ENCODE results near the gene DNM3. TPM values are rescaled to one million over a fixed set of nuclear protein-coding genes. Genes with fewer than 3 reads are reported as not detected.

The DNM3 gene
- total and polyA plus RNA-seq, 2 donors (not counting 3 experiments of a cell fraction or from before 2014, with no cell fraction given) = 1.4 to 2.5 TPM

DNA sequence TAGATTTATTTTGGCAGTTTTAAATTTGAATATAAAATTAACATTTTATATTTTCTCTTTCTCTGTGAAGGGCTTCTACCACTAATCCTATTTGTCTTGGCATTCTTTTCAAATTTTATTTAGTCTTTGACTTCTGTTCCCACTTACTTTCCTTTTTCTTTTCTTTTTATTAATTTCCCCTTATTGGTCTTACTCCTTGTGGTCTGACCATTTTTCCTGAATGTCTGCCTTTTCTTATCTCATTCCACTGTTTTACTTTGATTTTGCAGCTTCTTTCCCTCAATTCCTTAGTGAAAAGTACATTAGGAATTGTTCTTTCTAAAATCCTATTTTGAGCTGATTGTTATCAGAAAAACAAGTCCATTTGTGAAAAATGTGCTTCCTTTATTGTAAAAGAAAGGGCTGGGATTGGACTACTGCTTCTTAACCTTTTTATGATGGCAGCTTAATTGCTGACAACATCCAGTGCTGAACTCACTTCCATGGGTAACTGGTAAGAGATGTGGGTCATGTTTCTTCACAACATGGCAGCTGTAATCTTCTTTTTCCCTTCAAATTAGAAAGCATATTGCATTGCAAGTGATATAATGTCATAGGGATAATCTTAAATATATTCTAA is 284.6 kb downstream of the DNM3 start:
- H3K79me2 ChIP-seq (ENCODE audit: control insufficient read depth, insufficient read depth, low read length) = no peaks in the 10 kb centered on the region
- intact Hi-C loops (cut with micrococcal nuclease) = no loop called here
- no peaks in the 10 kb centered on the region for H4K20me1 ChIP-seq (replicated peaks; ENCODE audit: control insufficient read depth, extremely low read depth, insufficient read depth, low read length)
- no peak for DNase-seq (ENCODE audit: low read depth, low spot score)
- no peak for FAIRE-seq
- H2AFZ ChIP-seq (ENCODE audit: low read depth, low read length) = no peak overlapping the region
- ChIA-PET CTCF (interaction anchor here (0.9 to 2.2 kb wide), 4 partner anchors 8 to 196 kb away, joined by 3 to 6 read pairs (median 4); no protein-coding TSS in a partner anchor), POLR2A (no interaction called here)
- no peak overlapping the region for H3K4me2 ChIP-seq (ENCODE audit: insufficient read depth, low read length)
- H3K9me3 ChIP-seq (replicated peaks; ENCODE audit: control insufficient read depth, insufficient read depth, low read length) = no peaks in the 10 kb centered on the region
- no peak overlapping the region for H3K9ac ChIP-seq (replicated peaks; ENCODE audit: extremely low read depth, insufficient read depth, low read length)
- TF ChIP-seq POLR2AphosphoS5 (IDR thresholded peaks at IDR 0.05; ENCODE audit: insufficient read depth, low read depth, low read length) = no peak
- no peak for TF ChIP-seq EZH2 (IDR thresholded peaks at IDR 0.05; ENCODE audit: borderline replicate concordance, low read depth, low read length, severe bottlenecking)
- no peak for TF ChIP-seq MYC (IDR thresholded peaks at IDR 0.05; ENCODE audit: low read depth, low read length)
- TF ChIP-seq POLR2A (IDR thresholded peaks at IDR 0.05; ENCODE audit: low read depth, low read length) = no peak
- no peak for TF ChIP-seq JUN (IDR thresholded peaks at IDR 0.05; ENCODE audit: borderline replicate concordance, insufficient read depth, insufficient read length, low read depth)
- TF ChIP-seq, protein P1, sequence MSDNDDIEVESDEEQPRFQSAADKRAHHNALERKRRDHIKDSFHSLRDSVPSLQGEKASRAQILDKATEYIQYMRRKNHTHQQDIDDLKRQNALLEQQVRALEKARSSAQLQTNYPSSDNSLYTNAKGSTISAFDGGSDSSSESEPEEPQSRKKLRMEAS (IDR thresholded peaks at IDR 0.05; ENCODE audit: insufficient read depth, insufficient read length) = no peak
- TF ChIP-seq GATA2 (IDR thresholded peaks at IDR 0.05; ENCODE audit: insufficient read depth, insufficient read length, low read depth, low read length) = no peak
- TF ChIP-seq FOS (IDR thresholded peaks at IDR 0.05; ENCODE audit: borderline replicate concordance, insufficient read depth, low read length) = no peak
- TF ChIP-seq, protein P2, sequence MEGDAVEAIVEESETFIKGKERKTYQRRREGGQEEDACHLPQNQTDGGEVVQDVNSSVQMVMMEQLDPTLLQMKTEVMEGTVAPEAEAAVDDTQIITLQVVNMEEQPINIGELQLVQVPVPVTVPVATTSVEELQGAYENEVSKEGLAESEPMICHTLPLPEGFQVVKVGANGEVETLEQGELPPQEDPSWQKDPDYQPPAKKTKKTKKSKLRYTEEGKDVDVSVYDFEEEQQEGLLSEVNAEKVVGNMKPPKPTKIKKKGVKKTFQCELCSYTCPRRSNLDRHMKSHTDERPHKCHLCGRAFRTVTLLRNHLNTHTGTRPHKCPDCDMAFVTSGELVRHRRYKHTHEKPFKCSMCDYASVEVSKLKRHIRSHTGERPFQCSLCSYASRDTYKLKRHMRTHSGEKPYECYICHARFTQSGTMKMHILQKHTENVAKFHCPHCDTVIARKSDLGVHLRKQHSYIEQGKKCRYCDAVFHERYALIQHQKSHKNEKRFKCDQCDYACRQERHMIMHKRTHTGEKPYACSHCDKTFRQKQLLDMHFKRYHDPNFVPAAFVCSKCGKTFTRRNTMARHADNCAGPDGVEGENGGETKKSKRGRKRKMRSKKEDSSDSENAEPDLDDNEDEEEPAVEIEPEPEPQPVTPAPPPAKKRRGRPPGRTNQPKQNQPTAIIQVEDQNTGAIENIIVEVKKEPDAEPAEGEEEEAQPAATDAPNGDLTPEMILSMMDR (IDR thresholded peaks at IDR 0.05; ENCODE audit: extremely low read depth in 1 of 2, insufficient read depth in 1 of 2, low read depth in 1 of 2, low read length in 2 of 2) = no peak
- H3K4me3 ChIP-seq (replicated peaks in 1 of 3; ENCODE audit: insufficient read depth in 1 of 3, low read depth in 1 of 3, low read length in 3 of 3) = no peak overlapping the region
- dilution Hi-C loops (cut with MboI; ENCODE audit: extremely low pct_ligation_motif_present, low sequenced_read_pairs) = no loop called here
- H3K27me3 ChIP-seq (ENCODE audit: control insufficient read depth in 2 of 2, insufficient read depth in 2 of 2, low read length in 2 of 2) = no peaks in the 10 kb centered on the region
- no TSS peak for BruUV-seq (replicated peaks)
- H3K27ac ChIP-seq (ENCODE audit: insufficient read depth, low read depth, low read length) = no peak overlapping the region
- H3K4me1 ChIP-seq (ENCODE audit: control insufficient read depth, extremely low read depth, insufficient read depth, low read length) = no peaks in the 10 kb centered on the region
- H3K9me1 ChIP-seq (replicated peaks; ENCODE audit: control insufficient read depth, extremely low read depth, insufficient read depth, low read length) = no peaks in the 10 kb centered on the region
- H3K36me3 ChIP-seq (ENCODE audit: control insufficient read depth in 2 of 2, extremely low read depth in 1 of 2, insufficient read depth in 2 of 2, low read length in 2 of 2) = no peaks in the 10 kb centered on the region
